GM12864 (cell line): ENCODE results near the gene GRIN2A.

Experiments
- DNase-seq: peaks from one replicate; pipeline ENCODE4 v3.0.0-alpha.2; 2011; ENCODE audit warnings: low read depth
- H3K4me3 ChIP-seq: 2 replicates; pipeline ENCODE4 v1.5.1; 2011; ENCODE audit warnings: mild to moderate bottlenecking, low read depth, low read length, control low read depth
- CTCF ChIP-seq: IDR thresholded peaks from 2 replicates; pipeline ENCODE4 v1.5.1; 2011; ENCODE audit warnings: low read depth, mild to moderate bottlenecking, moderate library complexity, low read length, control low read depth, inconsistent platforms; ENCODE audit errors: missing control alignments

GRIN2A gene

DNA sequence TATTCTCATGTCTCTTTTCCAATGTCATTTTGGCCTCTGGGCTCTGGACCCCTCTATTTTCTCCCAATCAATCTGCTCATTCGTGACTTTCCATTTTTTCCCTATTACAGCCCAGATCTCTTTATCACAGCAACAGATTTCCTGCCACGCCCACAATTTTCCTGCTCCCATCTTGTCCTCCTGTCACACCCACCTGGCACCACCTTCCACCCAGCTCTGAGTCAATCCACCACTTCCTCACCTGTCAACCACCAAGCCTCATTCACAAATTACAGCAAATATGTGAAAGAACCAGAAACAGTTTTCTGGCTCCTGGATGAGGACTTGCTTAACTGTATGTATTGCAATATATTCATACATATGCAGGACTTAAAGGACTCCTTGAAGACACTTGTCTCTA, 311.3 kb downstream of the GRIN2A start:
- TF ChIP-seq CTCF, result no peak
- H3K4me3 ChIP-seq, result no peak overlapping the region
- no peak for DNase-seq

DNA sequence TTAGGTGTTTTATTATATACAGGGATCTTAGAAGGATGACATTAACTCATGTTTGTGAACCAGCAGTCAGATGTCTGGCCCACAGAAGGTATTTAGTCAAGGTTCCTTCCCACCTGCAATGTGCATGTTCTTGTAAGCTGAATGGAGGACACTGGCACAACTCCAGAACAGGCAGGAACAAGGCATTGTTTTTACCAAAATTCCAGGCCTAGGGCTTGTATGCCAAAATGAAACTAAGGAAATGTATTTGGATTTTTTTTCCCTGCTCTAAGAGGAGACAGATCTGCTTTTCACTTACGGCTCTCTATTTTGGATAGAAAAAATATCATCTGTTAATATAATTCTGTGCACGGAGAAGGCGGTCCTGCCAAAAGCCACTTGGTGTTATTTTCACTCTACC, 312.5 kb downstream of the GRIN2A start:
- no peak for TF ChIP-seq CTCF
- no peak overlapping the region for H3K4me3 ChIP-seq

DNA sequence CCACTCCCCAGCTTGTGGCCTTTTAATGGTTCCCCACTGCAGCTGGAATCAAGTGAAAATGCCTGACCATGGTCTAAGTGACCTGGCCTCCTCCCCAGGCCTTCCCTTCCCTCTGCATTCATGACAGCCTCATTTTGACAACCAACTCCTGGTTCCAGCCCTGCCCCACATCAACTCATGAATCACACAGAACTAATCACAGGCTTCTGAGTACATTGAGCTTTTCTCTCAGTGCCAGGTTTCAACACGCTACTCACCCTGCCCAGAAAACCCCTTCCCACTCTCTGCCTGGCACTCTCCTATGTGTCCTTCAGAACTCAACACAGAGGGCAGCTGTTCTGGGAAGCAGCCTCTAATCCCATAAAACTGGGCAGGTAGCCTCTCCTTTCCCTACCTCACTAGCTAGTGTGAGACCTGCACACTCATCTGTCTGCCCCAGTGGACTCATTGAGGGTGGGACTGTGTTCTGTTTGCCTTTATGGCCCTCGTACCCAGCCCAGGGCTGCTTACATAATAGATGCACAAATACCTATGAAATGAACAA, 313.6 kb downstream of the GRIN2A start:
- no peak for TF ChIP-seq CTCF
- no peak for DNase-seq
- no peak overlapping the region for H3K4me3 ChIP-seq

More for the DNA sequence above, 312.5 kb downstream of the GRIN2A start:
- DNase-seq, result no peak

GRCh38 chr16:9867176-9867575, 315.1 kb downstream of the GRIN2A start:
- no peak for DNase-seq
- H3K4me3 ChIP-seq, result no peak overlapping the region
- TF ChIP-seq CTCF, result no peak

DNA sequence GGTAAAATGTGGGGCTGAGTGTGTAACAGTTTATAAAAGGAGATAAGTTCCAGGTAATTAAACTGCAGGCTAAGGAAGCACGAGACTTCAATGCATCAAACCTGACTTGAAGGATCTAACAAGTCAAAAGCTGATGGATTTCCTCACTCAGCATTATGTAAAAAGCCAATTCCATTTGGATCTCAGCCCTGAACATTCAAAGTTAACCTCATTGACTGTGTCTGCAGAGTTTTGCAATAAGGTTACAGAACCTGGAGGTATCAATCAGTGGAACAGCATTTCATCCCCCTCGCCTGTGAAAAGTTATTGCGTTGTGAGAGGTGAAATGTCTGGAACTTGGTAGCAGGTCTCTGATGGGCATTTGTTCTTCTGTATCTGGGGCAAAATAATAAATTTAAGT, 317.8 kb downstream of the GRIN2A start:
- no peak for DNase-seq
- H3K4me3 ChIP-seq, result no peak overlapping the region
- TF ChIP-seq CTCF, result no peak

GRCh38 chr16:9862327-9862726, 319.9 kb downstream of the GRIN2A start:
- no peak overlapping the region for H3K4me3 ChIP-seq
- DNase-seq, result no peak
- no peak for TF ChIP-seq CTCF

DNA sequence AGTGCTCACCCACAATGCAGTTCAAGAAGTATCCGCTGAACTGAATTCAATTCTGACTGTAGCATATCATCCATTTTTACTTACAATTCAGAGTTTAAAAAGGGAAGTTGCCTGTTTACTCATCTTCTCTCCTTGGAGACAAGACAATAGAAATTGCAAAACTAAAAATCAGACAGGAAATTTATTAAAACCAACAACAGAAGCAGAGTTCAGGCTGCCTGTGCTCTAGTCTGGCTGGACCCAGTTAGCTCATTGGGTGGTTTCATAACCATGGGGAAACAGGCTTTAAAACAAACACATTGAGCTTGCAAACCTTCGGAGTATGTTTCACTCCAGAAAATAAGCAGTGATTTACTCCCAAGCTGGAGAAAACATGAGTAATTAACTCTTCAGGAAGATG, 321.4 kb downstream of the GRIN2A start:
- no peak for DNase-seq
- TF ChIP-seq CTCF, result no peak
- no peak overlapping the region for H3K4me3 ChIP-seq
